Left renal pelvis (tissue), 4 donors: ENCODE data around the gene HOOK2. TPM values are rescaled to one million over a fixed set of nuclear protein-coding genes. Genes with fewer than 3 reads are reported as not detected.
A peak's percentile ranks its signal among the peaks of the same experiment; 100 is the strongest.
"Not testable (repeated sequence)": the region's sequence is repeated elsewhere in the genome, so short reads cannot be mapped to it uniquely, and the experiment has no call there.

ENCODE experiments used
- DNase-seq, 4 donors: peaks; one replicate each; pipeline ENCODE4 v3.0.0-alpha.2; 2013; ENCODE audit warnings: low read depth in 4 of 4, low spot score in 3 of 4
- polyA plus RNA-seq, 4 donors: library from polyadenylated mRNA; unstranded; fragments of 120-200 nt; gene quantifications; one replicate each; pipeline ENCODE4 v1.2.1, GENCODE V29; 2013; ENCODE audit not compliant: insufficient read length in 4 of 4

HOOK2 gene
- polyA plus RNA-seq, 4 donors: 17.8 to 90.4 (median 45.4) TPM

DNA sequence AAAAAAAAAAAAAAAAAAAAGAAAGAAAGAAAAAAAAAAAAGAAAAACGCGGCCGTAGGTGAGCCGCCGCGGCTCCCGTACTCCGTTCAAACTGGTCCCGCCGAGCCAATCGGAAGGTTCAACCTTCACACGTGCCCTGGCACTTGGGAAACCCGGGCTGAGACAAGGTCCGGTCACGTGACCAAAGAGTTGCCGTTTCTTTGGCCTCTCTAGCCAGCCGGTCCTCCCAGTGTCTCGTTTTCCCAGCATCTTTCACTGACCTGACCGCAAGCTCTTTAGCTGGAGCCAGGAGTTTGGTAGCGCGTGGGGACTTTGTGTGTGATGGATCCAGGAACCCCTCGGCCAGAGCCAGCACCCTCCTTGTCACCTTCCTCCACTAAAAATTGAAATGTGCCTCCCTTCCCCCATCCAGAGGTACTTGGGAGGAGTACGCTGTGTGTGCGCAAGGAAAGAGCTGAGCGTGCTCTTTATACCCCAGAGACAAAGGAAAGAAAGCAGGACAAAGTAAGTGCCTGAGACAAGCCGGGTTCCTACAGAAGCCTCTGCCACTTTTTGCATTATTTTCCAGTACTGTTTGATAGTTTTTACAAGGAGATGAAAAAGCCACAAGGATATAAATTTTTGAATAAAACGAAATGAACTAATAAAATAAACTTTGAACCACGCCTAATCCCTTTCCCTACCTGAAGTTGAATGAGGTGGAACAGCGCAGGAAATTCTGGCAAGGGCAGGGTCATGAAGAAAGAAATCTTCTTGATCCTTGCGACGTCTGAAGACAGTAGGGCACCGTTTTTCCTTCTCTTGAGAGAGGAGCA is 52.6 kb downstream of the HOOK2 start:
- peak; percentile 95 to 98 (median 97) for DNase-seq

DNA sequence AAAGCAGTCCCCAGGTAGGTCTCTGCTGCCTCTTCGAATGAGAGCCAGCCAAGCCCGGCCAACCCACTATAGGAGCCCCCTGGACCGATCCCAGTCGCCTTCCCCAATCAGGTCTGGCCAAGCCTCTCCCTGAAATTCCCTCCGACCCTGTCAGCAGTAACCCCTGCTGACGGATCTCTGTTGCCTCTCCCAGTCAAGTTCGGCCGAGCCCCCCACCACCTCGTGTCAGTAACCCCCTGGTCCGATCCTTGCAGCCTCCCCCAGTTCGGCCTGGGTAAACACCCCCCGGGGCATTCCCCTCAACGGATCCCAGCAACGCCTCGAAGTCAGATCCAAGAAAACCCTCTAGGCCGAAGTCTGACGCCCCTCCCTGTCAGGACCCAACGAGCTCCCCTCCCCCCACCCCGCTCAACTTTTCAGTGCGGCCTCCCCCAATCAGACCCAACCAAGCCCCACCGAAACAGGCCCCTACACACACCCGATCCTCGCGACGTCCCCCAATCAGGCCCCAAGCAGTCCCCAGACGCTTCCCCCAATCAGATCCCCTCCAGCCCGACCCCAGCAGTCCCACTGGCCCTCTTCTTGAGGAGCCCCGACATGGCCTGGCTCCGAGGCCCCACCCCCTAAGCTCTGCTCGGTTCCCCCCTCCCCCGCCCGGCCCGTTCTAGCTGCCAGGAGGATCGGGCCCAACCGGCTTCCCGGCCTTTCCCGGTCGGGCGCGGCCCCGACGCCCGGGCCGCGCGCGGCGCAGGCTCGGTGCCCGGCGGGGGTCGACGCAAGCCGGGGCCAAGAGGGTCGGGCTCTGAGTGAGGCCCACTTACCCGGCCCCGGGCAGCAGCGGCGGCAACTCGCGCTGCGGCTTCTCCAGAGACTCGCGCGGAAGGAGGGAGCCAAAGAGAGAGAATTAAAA is 53.4 kb downstream of the HOOK2 start:
- DNase-seq: peak in 1 of 4 donors; percentile 62

DNA sequence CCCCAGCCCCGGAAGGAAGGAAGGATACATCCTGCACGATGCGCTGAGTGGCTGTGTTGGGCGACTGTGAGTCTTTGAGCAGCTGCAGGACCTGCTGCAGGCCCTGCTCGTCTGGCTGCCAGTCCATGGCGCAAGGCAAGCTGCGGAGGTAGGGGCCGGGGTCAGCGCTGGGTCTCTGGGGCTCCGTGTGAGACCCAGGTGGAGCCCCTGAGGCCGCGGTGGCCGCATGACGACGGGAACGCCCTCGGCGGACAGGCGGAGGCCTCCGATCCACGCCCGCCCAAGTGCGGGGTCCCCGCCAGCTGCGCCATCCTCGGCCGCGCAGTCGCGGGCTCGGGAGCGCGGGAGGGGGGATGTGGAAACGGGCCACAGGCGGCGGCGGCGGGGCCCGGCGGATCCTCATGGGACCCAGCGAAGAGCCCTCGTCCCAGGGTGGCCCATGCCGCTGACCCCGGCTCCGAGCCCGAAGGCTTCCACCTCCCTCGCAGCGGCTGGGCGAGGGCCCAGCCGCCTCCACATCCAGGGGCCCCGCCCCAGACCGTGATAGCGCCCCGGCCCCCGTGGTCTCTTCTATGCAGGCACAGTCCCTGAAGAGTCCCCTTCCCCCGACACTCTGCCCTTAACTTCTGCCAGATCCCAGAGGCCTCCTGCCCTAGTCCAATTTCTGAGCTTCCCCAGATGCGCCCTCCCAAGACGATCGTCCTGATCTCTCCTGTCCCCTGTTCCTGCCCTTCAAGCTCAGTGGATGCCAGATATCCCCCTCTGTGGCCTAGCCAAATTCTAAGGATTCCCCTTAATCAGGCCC is 54.3 kb downstream of the HOOK2 start:
- DNase-seq: no peak

DNA sequence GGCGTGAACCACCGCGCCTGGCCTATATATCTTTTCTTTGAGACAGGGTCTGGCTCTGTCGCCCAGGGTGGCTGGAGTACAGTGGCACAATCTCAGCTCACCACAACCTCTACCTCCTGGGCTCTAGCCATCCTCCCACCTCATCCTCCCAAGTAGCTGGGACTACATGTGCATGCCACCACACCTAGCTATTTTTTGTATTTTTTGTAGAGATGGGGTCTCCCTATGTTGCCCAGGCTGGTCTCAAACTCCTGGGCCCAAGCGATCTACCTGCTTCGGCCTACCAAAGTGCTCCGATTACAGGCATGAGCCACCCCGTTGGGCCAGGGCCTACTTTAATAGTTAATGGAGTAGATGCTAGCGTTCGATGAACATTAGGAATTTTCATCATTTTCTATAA is 55.1 kb downstream of the HOOK2 start:
- no peak for DNase-seq

DNA sequence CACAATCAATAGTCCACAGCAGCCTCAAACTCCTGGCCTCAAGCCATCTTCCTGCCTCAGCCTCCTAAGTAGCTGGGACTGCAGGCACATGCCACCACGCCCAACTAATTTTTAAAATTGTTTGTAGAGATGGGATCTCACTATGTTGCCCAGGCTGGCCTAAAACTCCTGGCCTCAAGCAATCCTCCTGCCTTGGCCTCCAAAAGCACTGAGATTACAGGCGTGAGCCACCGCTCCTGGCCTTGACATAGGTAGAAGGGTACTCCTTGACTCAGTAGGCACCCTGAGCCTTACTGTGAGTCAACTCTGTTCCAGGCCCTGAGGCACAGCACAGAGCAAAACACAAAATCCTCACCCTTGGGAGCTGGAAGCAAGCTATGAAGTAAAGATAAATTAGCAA is 59.4 kb downstream of the HOOK2 start:
- no peak for DNase-seq

DNA sequence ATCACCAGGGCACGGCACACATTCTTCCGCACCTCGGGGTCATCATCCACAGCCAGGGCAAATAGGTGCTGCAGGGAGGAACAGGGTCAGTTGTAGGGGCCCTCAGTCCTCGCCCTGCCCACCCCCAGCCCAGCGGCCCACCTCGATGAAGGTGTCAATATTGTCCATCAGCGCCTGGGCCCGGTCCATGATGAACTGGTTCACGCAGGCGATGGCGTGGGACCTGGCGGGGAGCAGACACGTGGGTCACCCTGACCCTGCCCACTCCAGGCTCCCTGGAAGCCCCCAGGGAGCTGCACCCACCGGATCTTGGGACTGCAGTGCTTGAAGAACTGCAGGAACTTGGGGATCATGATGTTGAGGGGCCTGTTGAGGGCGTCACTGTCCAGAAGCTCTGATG is 60.2 kb downstream of the HOOK2 start:
- DNase-seq: no peak

DNA sequence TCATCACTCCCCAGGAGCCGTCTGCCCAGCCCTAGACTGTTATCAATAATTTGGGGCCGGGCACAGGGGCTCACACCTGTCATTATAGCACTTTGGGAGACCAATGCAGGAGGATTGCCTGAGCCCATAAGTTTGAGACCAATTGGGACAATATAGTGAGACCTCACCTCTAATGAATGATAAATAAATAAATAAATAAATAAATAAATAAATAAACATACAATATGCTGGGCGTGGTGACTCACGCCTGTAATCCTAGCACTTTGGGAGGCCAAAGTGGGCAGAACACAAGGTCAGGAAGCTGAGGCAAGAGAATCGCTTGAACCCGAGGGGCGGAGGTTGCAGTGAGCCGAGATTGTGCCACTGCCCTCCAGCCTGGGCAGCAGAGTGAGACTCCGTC is 62.0 kb downstream of the HOOK2 start:
- not testable (repeated sequence) for DNase-seq

Other genes with a start within 250 kb of the HOOK2 start
- gene ZNF564, start 224.1 kb downstream of the HOOK2 start, polyA plus RNA-seq: 10 to 100 TPM in 3 of 4 donors, 1 to 10 TPM in 1; 7.2 to 15.9 (median 13.9) TPM
- 1 to 10 TPM; 3.5 to 5.9 (median 5.1) TPM for gene ZNF490, start 164.7 kb downstream of the HOOK2 start, polyA plus RNA-seq
- 10 to 100 TPM; 21.5 to 25.2 (median 23.0) TPM for gene ZNF791, start 164.6 kb downstream of the HOOK2 start, polyA plus RNA-seq
- 10 to 100 TPM; 25.0 to 33.6 (median 30.1) TPM for gene MAN2B1, start 108.8 kb downstream of the HOOK2 start, polyA plus RNA-seq
- gene WDR83, start 108.7 kb downstream of the HOOK2 start, polyA plus RNA-seq: 10 to 100 TPM; 13.9 to 27.3 (median 14.4) TPM
- gene DHPS, start 93.7 kb downstream of the HOOK2 start, polyA plus RNA-seq: 10 to 100 TPM; 52.4 to 97.1 (median 72.6) TPM
- gene GNG14, start 87.6 kb downstream of the HOOK2 start, polyA plus RNA-seq: under 1 TPM in 1 of 4 donors, not detected in 3; 0.63 TPM
- 10 to 100 TPM in 3 of 4 donors, 1 to 10 TPM in 1; 5.8 to 18.7 (median 11.3) TPM for gene FBXW9, start 78.9 kb downstream of the HOOK2 start, polyA plus RNA-seq
- gene TNPO2, start 51.6 kb downstream of the HOOK2 start, polyA plus RNA-seq: 10 to 100 TPM; 60.5 to 82.1 (median 69.8) TPM
- gene TRIR, start 40.9 kb downstream of the HOOK2 start, polyA plus RNA-seq: 100 to 1,000 TPM; 139 to 201 (median 152) TPM
- gene GET3, start 38.1 kb downstream of the HOOK2 start, polyA plus RNA-seq: 10 to 100 TPM; 70.6 to 94.6 (median 77.6) TPM
- gene BEST2, start 23.8 kb downstream of the HOOK2 start, polyA plus RNA-seq: under 1 TPM in 1 of 4 donors, not detected in 3; 0.23 TPM
- 100 to 1,000 TPM in 1 of 4 donors, 10 to 100 TPM in 3; 13.8 to 678 (median 32.3) TPM for gene JUNB, start 15.9 kb upstream of the HOOK2 start, polyA plus RNA-seq
- gene PRDX2, start 26.2 kb upstream of the HOOK2 start, polyA plus RNA-seq: 100 to 1,000 TPM; 242 to 339 (median 290) TPM
- 10 to 100 TPM in 1 of 4 donors, 1 to 10 TPM in 3; 5.8 to 12.9 (median 8.2) TPM for gene THSD8, start 26.5 kb upstream of the HOOK2 start, polyA plus RNA-seq
- 10 to 100 TPM; 25.6 to 38.5 (median 29.9) TPM for gene RNASEH2A, start 31.0 kb upstream of the HOOK2 start, polyA plus RNA-seq
- under 1 TPM in 2 of 4 donors, not detected in 2; 0.20 to 0.29 TPM for gene RTBDN, start 59.0 kb upstream of the HOOK2 start, polyA plus RNA-seq
- 1 to 10 TPM in 3 of 4 donors, under 1 TPM in 1; 0.94 to 1.7 (median 1.2) TPM for gene MAST1, start 63.0 kb upstream of the HOOK2 start, polyA plus RNA-seq
- gene DNASE2, start 105.9 kb upstream of the HOOK2 start, polyA plus RNA-seq: 10 to 100 TPM; 12.0 to 14.0 (median 12.6) TPM
- 1 to 10 TPM in 1 of 4 donors, under 1 TPM in 3; 0.19 to 3.4 (median 0.34) TPM for gene KLF1, start 111.6 kb upstream of the HOOK2 start, polyA plus RNA-seq
- 10 to 100 TPM; 14.9 to 36.7 (median 26.0) TPM for gene GCDH, start 115.6 kb upstream of the HOOK2 start, polyA plus RNA-seq
- 1 to 10 TPM; 2.0 to 5.4 (median 2.7) TPM for gene SYCE2, start 143.7 kb upstream of the HOOK2 start, polyA plus RNA-seq
- gene FARSA, start 158.2 kb upstream of the HOOK2 start, polyA plus RNA-seq: 10 to 100 TPM; 32.3 to 59.0 (median 45.4) TPM
- 100 to 1,000 TPM; 715 to 943 (median 905) TPM for gene CALR, start 163.1 kb upstream of the HOOK2 start, polyA plus RNA-seq
- 10 to 100 TPM; 68.2 to 96.0 (median 74.4) TPM for gene RAD23A, start 170.3 kb upstream of the HOOK2 start, polyA plus RNA-seq
- 10 to 100 TPM; 23.2 to 46.5 (median 28.4) TPM for gene GADD45GIP1, start 181.7 kb upstream of the HOOK2 start, polyA plus RNA-seq
- under 1 TPM in 2 of 4 donors, not detected in 2; 0.08 to 0.10 TPM for gene DAND5, start 194.0 kb upstream of the HOOK2 start, polyA plus RNA-seq
- gene NFIX, start 219.9 kb upstream of the HOOK2 start, polyA plus RNA-seq: 100 to 1,000 TPM in 1 of 4 donors, 10 to 100 TPM in 3; 18.9 to 130 (median 23.3) TPM